ACC112 (cell line): ENCODE data around the gene PDE3A.
A peak's percentile ranks its signal among the peaks of the same experiment; 100 is the strongest.

Experiments used
- H2AFZ ChIP-seq: fragments of 200-600 bp; sonication (generic); one replicate; pipeline ENCODE4 v1.6.0; 2017; ENCODE audit warnings: antibody characterized with exemption, low read length; ENCODE audit not compliant: unreplicated experiment
- H3K27ac ChIP-seq: fragments of 200-600 bp; sonication (generic); 2 replicates; pipeline ENCODE4 v1.5.1; 2014; ENCODE audit warnings: low read depth, mild to moderate bottlenecking, antibody characterized with exemption, low read length, moderate library complexity
- H3K27me3 ChIP-seq: fragments of 200-600 bp; sonication (generic); 2 replicates; pipeline ENCODE4 v1.6.1; 2014; ENCODE audit warnings: mild to moderate bottlenecking, antibody characterized with exemption, low read length, moderate library complexity, mixed read lengths; ENCODE audit not compliant: insufficient read depth
- H3K36me3 ChIP-seq: fragments of 200-600 bp; sonication (generic); 2 replicates; pipeline ENCODE4 v1.6.1; 2016; ENCODE audit warnings: mild to moderate bottlenecking, antibody characterized with exemption, low read length, moderate library complexity, mixed read lengths; ENCODE audit not compliant: insufficient read depth
- H3K4me1 ChIP-seq: fragments of 200-600 bp; sonication (generic); one replicate; pipeline ENCODE4 v1.6.1; 2016; ENCODE audit warnings: low read length, mixed read lengths; ENCODE audit not compliant: insufficient read depth, unreplicated experiment, control insufficient read depth
- H3K4me3 ChIP-seq: fragments of 200-600 bp; sonication (generic); 2 replicates; pipeline ENCODE4 v1.5.1; 2014; ENCODE audit warnings: mild to moderate bottlenecking, low read depth, low read length
- H3K79me2 ChIP-seq: fragments of 200-600 bp; sonication (generic); one replicate; pipeline ENCODE4 v1.6.0; 2016; ENCODE audit warnings: low read length; ENCODE audit not compliant: control insufficient read depth, unreplicated experiment, insufficient read depth

The PDE3A gene

GRCh38 chr12:20360407-20360806, 7.9 kb upstream of the PDE3A start:
- Histone ChIP-seq H3K36me3 (no peaks in the 10 kb centered on the region), H3K27me3 (no peaks in the 10 kb centered on the region), H3K79me2 (no peaks in the 10 kb centered on the region), H3K4me1 (no peaks in the 10 kb centered on the region), H3K4me3 (no peak overlapping the region), H2AFZ (no peak overlapping the region), H3K27ac (no peak overlapping the region)

GRCh38 chr12:20361416-20361815, 6.9 kb upstream of the PDE3A start:
- Histone ChIP-seq H3K4me3 (no peak overlapping the region), H2AFZ (no peak overlapping the region), H3K4me1 (no peaks in the 10 kb centered on the region), H3K36me3 (no peaks in the 10 kb centered on the region), H3K79me2 (no peaks in the 10 kb centered on the region), H3K27ac (no peak overlapping the region), H3K27me3 (no peaks in the 10 kb centered on the region)

GRCh38 chr12:20364501-20364900, 3.8 kb upstream of the PDE3A start:
- H3K4me3 ChIP-seq = no peak overlapping the region
- H3K4me1 ChIP-seq = peaks cover 6% of the 10 kb centered on the region
- no peaks in the 10 kb centered on the region for H3K79me2 ChIP-seq
- H2AFZ ChIP-seq = no peak overlapping the region
- no peaks in the 10 kb centered on the region for H3K27me3 ChIP-seq
- no peaks in the 10 kb centered on the region for H3K36me3 ChIP-seq
- H3K27ac ChIP-seq = no peak overlapping the region

GRCh38 chr12:20366776-20367409, 1.4 kb upstream of the PDE3A start:
- Histone ChIP-seq H3K4me1 (peaks cover 13% of the 10 kb centered on the region), H3K36me3 (no peaks in the 10 kb centered on the region), H3K27ac (no peak overlapping the region), H2AFZ (no peak overlapping the region), H3K27me3 (no peaks in the 10 kb centered on the region), H3K79me2 (peaks cover 11% of the 10 kb centered on the region), H3K4me3 (no peak overlapping the region)

GRCh38 chr12:20367583-20368113, 689 bp upstream of the PDE3A start:
- H3K36me3 ChIP-seq = no peaks in the 10 kb centered on the region
- peaks cover 19% of the 10 kb centered on the region for H3K4me1 ChIP-seq
- H3K79me2 ChIP-seq = peaks cover 19% of the 10 kb centered on the region
- peak overlapping the region; percentile 100 for H2AFZ ChIP-seq
- H3K27me3 ChIP-seq = no peaks in the 10 kb centered on the region
- peak overlapping the region; percentile 93 for H3K4me3 ChIP-seq
- H3K27ac ChIP-seq = peak overlapping the region; percentile 80

- Histone ChIP-seq H3K27me3 (no peaks in the 10 kb centered on the region), H3K4me1 (peaks cover 27% of the 10 kb centered on the region), H3K27ac (peak overlapping the region; percentile 80), H3K36me3 (no peaks in the 10 kb centered on the region), H3K4me3 (peak overlapping the region; percentile 93), H3K79me2 (peaks cover 28% of the 10 kb centered on the region), H2AFZ (peak overlapping the region; percentile 63)
These were observed 441 bp downstream of the PDE3A start for GRCh38 chr12:20368651-20369304.

GRCh38 chr12:20369305-20370013, 1.1 kb downstream of the PDE3A start:
- H3K36me3 ChIP-seq = no peaks in the 10 kb centered on the region
- H3K27ac ChIP-seq = peak overlapping the region; percentile 80
- peak overlapping the region; percentile 63 for H2AFZ ChIP-seq
- peak overlapping the region; percentile 93 for H3K4me3 ChIP-seq
- peaks cover 34% of the 10 kb centered on the region for H3K4me1 ChIP-seq
- peaks cover 35% of the 10 kb centered on the region for H3K79me2 ChIP-seq
- no peaks in the 10 kb centered on the region for H3K27me3 ChIP-seq

GRCh38 chr12:20370014-20370386, 1.7 kb downstream of the PDE3A start:
- no peaks in the 10 kb centered on the region for H3K36me3 ChIP-seq
- H3K4me1 ChIP-seq = peaks cover 37% of the 10 kb centered on the region
- H3K79me2 ChIP-seq = peaks cover 38% of the 10 kb centered on the region
- H3K4me3 ChIP-seq = peak overlapping the region; percentile 93
- no peaks in the 10 kb centered on the region for H3K27me3 ChIP-seq
- H3K27ac ChIP-seq = peak overlapping the region; percentile 80
- peak overlapping the region; percentile 63 for H2AFZ ChIP-seq

GRCh38 chr12:20370866-20371519, 2.7 kb downstream of the PDE3A start:
- H3K4me3 ChIP-seq = peak overlapping the region; percentile 93
- H3K27ac ChIP-seq = no peak overlapping the region
- H3K4me1 ChIP-seq = peaks cover 37% of the 10 kb centered on the region
- H3K27me3 ChIP-seq = no peaks in the 10 kb centered on the region
- H2AFZ ChIP-seq = peak overlapping the region; percentile 81
- H3K36me3 ChIP-seq = no peaks in the 10 kb centered on the region
- peaks cover 44% of the 10 kb centered on the region for H3K79me2 ChIP-seq

- H3K36me3 ChIP-seq = no peaks in the 10 kb centered on the region
- H3K27me3 ChIP-seq = no peaks in the 10 kb centered on the region
- H2AFZ ChIP-seq = no peak overlapping the region
- H3K27ac ChIP-seq = no peak overlapping the region
- peaks cover 50% of the 10 kb centered on the region for H3K79me2 ChIP-seq
- peaks cover 34% of the 10 kb centered on the region for H3K4me1 ChIP-seq
- peak overlapping the region; percentile 55 for H3K4me3 ChIP-seq
These were observed 4.2 kb downstream of the PDE3A start for GRCh38 chr12:20372326-20373096.
